Measurements from ENCODE around the gene MRPL54.
"Not testable (repeated sequence)": the region's sequence is repeated elsewhere in the genome, so short reads cannot be mapped to it uniquely, and the experiment has no call there.

MRPL54 gene

GRCh38 chr19:3813473-3814392, 51.3 kb downstream of the MRPL54 start:
- DNase-seq, result no peak

- no peak for DNase-seq
Observed at GRCh38 chr19:3814648-3815047, 52.2 kb downstream of the MRPL54 start.

- DNase-seq, result not testable (repeated sequence)
Observed at GRCh38 chr19:3816148-3816547, 53.7 kb downstream of the MRPL54 start.

GRCh38 chr19:3816566-3817218, 54.2 kb downstream of the MRPL54 start:
- no peak for DNase-seq

All from NK-92 treated with Interleukin-12 subunit alpha and Interleukin-12 subunit beta, amount 100 ng/mL, for 24 hours (cell line).